Gastrocnemius medialis (tissue), 4 donors: Measurements from ENCODE around the gene TMEM169. TPM values are rescaled to one million over a fixed set of nuclear protein-coding genes. Genes with fewer than 3 reads are reported as not detected.

Source experiments
- ATAC-seq, 2 donors: fragments of 150-250 bp; one replicate each; pipeline ENCODE4 v1.9.1; 2016
- DNase-seq, 2 donors: peaks; one replicate each; pipeline ENCODE4 v3.0.0-alpha.2; 2019
- H3K27ac ChIP-seq, 4 donors: fragments of 200-600 bp; sonication (generic); 1 replicate in 1 of 4; 2 replicates in 3 of 4; pipeline ENCODE4 v1.5.1; 2016 to 2018; ENCODE audit warnings: mild to moderate bottlenecking in 2 of 4, moderate library complexity in 1 of 4
- H3K27me3 ChIP-seq, 3 donors: fragments of 200-600 bp; sonication (generic) in 2 of 3; 1 replicate in 1 of 3; 2 replicates in 2 of 3; pipeline versions ENCODE4 v1.5.1 to v1.6.0; 2016 to 2019; ENCODE audit warnings: mild to moderate bottlenecking in 1 of 3, moderate library complexity in 1 of 3
- H3K36me3 ChIP-seq, 2 donors: fragments of 200-600 bp; sonication (generic) in 1 of 2; one replicate each; pipeline ENCODE4 v1.5.1; 2017 to 2018
- H3K4me1 ChIP-seq, 2 donors: fragments of 200-600 bp; sonication (generic) in 1 of 2; one replicate each; pipeline ENCODE4 v1.5.1; 2016 to 2017; ENCODE audit warnings: mild to moderate bottlenecking in 2 of 2
- H3K4me3 ChIP-seq, 4 donors: fragments of 200-600 bp; sonication (generic) in 3 of 4; 1 replicate in 1 of 4; 2 replicates in 3 of 4; pipeline ENCODE4 v1.5.1; 2016 to 2019; ENCODE audit warnings: mild to moderate bottlenecking in 2 of 4
- H3K9me3 ChIP-seq, 3 donors: fragments of 200-600 bp; sonication (generic) in 2 of 3; 1 replicate in 1 of 3; 2 replicates in 2 of 3; pipeline ENCODE4 v1.5.1; 2016 to 2019
- CTCF ChIP-seq, 5 experiments: fragments of 450-650 bp in 3 of 5; fragments of 200-600 bp in 2 of 5; sonication (generic) in 2 of 5; IDR thresholded peaks in 4 of 5; conservative IDR thresholded peaks in 1 of 5; 1 replicate in 4 of 5; 2 replicates in 1 of 5; pipeline ENCODE4 v1.5.1; 2016 to 2019; ENCODE audit warnings: antibody characterized with exemption in 5 of 5, mild to moderate bottlenecking in 3 of 5, moderate library complexity in 3 of 5
- POLR2A ChIP-seq, 2 donors: fragments of 450-650 bp; IDR thresholded peaks; one replicate each; pipeline ENCODE4 v1.6.1; 2017; ENCODE audit warnings: antibody characterized with exemption in 2 of 2, mild to moderate bottlenecking in 2 of 2, moderate library complexity in 2 of 2
- in situ Hi-C, 4 donors: fragments of 200-750 bp; cut with MboI; loops; one replicate each; pipeline versions ENCODE4 v1.15.0 to v1.8.0; 2017; ENCODE audit warnings: low sequenced_read_pairs in 4 of 4
- intact Hi-C: fragments of 100-400 bp; cut with DNase I; formaldehyde crosslinking; loops from one replicate; pipeline ENCODE4 v1.15.1; 2023; ENCODE audit warnings: low total_unique reads
- total RNA-seq, 4 donors: library from RNA; depleted of rRNA; stranded (reverse); fragments of >200 nt; gene quantifications; one replicate each; pipeline versions ENCODE4 v1.1.0 to v1.2.3, GENCODE V29; 2016

TMEM169 gene
- total RNA-seq, 4 donors from 2014 or later, result not detected

GRCh38 chr2:216056739-216057138 is 25.0 kb upstream of the TMEM169 start:
- no peaks in the 10 kb centered on the region for H3K27me3 ChIP-seq
- intact Hi-C loops, result no loop called here
- H3K9me3 ChIP-seq, result no peaks in the 10 kb centered on the region
- in situ Hi-C loops, result no loop called here
- DNase-seq, result no peak
- H3K4me1 ChIP-seq, result no peaks in the 10 kb centered on the region
- H3K4me3 ChIP-seq, result no peak overlapping the region
- TF ChIP-seq POLR2A (IDR thresholded peaks at IDR 0.05) (no peak), CTCF (IDR thresholded peaks at IDR 0.05 in 4 of 5, conservative IDR thresholded peaks at IDR 0.05 in 1 of 5) (no peak)
- no peak for ATAC-seq
- H3K27ac ChIP-seq, result no peak overlapping the region
- H3K36me3 ChIP-seq, result no peaks in the 10 kb centered on the region

GRCh38 chr2:216057688-216058193 is 24.0 kb upstream of the TMEM169 start:
- DNase-seq, result no peak
- no peaks in the 10 kb centered on the region for H3K27me3 ChIP-seq
- H3K9me3 ChIP-seq, result no peaks in the 10 kb centered on the region
- intact Hi-C loops (no loop called here), in situ Hi-C loops (no loop called here)
- no peaks in the 10 kb centered on the region for H3K4me1 ChIP-seq
- TF ChIP-seq CTCF (IDR thresholded peaks at IDR 0.05 in 4 of 5, conservative IDR thresholded peaks at IDR 0.05 in 1 of 5) (no peak), POLR2A (IDR thresholded peaks at IDR 0.05) (no peak)
- no peak overlapping the region for H3K27ac ChIP-seq
- H3K4me3 ChIP-seq, result no peak overlapping the region
- ATAC-seq, result no peak
- H3K36me3 ChIP-seq, result no peaks in the 10 kb centered on the region

- no peaks in the 10 kb centered on the region for H3K9me3 ChIP-seq
- no peaks in the 10 kb centered on the region for H3K36me3 ChIP-seq
- ATAC-seq, result no peak
- no peak overlapping the region for H3K4me3 ChIP-seq
- H3K27me3 ChIP-seq, result no peaks in the 10 kb centered on the region
- no peaks in the 10 kb centered on the region for H3K4me1 ChIP-seq
- no peak overlapping the region for H3K27ac ChIP-seq
- intact Hi-C loops (no loop called here), in situ Hi-C loops (no loop called here)
- DNase-seq, result no peak
- TF ChIP-seq POLR2A (IDR thresholded peaks at IDR 0.05), result no peak
- no peak for TF ChIP-seq CTCF (IDR thresholded peaks at IDR 0.05 in 4 of 5, conservative IDR thresholded peaks at IDR 0.05 in 1 of 5)
These were observed 22.4 kb upstream of the TMEM169 start for GRCh38 chr2:216059233-216059834.

GRCh38 chr2:216064014-216064630 is 17.6 kb upstream of the TMEM169 start:
- Histone ChIP-seq H3K4me1 (no peaks in the 10 kb centered on the region), H3K4me3 (no peak overlapping the region), H3K9me3 (no peaks in the 10 kb centered on the region), H3K27me3 (no peaks in the 10 kb centered on the region), H3K36me3 (no peaks in the 10 kb centered on the region), H3K27ac (no peak overlapping the region)
- intact Hi-C loops, result no loop called here
- DNase-seq (no peak), ATAC-seq (no peak)
- in situ Hi-C loops, result no loop called here
- TF ChIP-seq POLR2A (IDR thresholded peaks at IDR 0.05) (no peak), CTCF (IDR thresholded peaks at IDR 0.05 in 4 of 5, conservative IDR thresholded peaks at IDR 0.05 in 1 of 5) (no peak)
